GM19455 (cell line): ENCODE measurements around the gene TMEM212.
"Not testable (repeated sequence)": the region's sequence is repeated elsewhere in the genome, so short reads cannot be mapped to it uniquely, and the experiment has no call there.

Experiments used
- ATAC-seq: cut with Tn5 transposase; IDR thresholded peaks from one replicate; pipeline ENCODE4 v1.9.1; 2021; ENCODE audit not compliant: unreplicated experiment

Gene TMEM212

DNA sequence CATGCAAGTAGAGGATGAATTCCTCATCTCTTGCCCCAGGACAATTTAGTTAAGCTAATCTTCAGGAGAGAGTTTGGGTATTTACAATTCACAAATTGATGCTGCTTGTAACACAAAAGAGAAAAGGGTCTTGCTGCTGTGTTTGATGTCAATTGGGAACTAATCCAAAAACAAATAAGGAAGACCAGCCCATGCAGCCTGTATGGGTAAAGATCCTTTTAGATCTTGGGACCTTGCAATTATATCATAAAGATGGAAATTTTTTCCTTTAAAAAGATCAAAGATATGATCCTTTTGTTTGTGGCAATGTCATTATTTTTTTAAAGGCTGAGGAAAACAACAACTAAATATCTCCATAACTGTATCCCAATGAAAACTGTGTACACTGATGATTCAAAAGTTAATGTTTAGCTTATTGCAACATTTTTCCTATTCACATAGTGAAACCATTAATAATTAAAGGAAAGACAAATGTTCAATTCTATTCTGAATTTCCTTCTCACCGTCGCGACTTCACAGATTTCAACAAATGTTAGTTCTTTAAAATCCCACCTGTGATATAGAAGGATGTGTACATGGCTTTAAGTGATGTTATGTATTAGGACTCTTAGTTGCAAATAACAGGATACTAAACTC is 40.2 kb downstream of the TMEM212 start:
- no peak for ATAC-seq

DNA sequence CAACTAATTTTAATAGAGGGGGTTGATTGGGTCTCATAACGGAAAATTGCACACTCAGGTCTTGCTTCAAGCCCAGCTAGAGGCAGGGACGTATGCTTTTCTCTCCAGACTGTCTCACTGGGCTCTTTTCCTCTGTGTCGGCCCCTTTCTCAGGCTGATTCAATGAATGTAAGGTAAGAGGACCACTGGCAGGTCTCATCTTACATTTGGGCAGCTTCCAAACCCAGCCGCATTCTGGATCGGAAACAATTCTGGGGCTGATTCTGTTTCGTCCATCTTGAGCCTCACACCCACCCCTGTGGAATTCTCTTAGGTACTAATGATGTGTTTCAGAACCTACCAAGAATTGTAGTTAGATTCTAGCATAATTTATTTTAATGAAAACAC is 40.7 kb downstream of the TMEM212 start:
- ATAC-seq = no peak

GRCh38 chr3:171888466-171888865 is 45.3 kb downstream of the TMEM212 start:
- no peak for ATAC-seq

DNA sequence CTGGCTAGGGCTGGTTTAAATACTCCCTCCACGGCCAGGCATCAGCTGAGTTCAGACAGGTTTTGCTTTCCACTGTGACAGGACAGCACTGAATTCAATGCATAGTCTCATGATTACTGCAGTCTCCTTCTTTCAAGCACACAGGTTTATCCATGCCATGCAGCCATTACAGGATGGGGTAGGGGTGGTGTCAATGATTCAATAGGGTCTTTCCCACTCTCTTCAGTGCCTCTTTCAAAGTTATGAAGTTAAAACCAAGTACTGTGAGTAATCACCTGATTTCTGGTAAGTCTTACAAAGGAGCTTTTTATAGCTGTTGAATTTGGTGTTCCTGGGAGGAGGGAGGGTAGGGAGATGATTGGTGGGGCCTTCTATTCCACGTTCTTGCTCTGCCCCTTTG is 47.2 kb downstream of the TMEM212 start:
- ATAC-seq = no peak

DNA sequence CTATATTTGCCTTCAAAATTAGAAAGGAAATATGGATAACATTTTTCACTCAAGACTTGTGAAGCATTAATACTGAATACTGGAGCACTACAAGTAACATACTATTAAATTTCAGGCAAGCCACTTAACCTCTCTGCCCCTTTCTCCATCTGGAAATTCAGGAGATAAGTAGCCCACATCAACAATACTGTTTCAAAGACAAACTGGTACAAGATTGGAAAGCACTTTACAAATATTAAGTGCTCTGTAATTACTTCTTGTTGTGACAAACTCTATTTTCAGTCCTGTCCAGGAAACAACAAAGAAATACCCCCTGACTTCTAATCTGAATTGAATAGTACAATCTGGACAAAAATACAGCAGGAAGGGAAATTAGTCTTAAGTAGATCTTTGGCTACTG is 49.3 kb downstream of the TMEM212 start:
- no peak for ATAC-seq

- no peak for ATAC-seq
Observed at GRCh38 chr3:171895291-171895690, 52.1 kb downstream of the TMEM212 start.

DNA sequence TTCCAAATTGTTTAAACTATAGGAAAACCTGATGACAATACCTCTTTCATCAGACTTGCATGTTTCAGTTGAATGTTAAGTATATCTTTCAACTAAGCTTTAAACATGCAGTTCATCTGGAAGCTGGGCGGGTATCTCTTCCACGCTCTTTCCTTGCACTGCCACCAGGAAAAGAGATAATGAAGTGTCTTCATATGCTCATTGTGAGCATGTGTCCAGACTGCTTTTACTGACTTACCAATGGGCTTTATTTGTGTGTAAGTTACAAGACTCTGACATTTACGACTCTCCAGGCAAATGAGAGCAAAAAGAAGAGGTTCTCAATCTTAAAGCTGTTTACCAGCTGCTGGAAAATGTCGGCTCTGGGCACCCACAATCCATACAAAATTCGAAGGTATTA is 52.8 kb downstream of the TMEM212 start:
- no peak for ATAC-seq

DNA sequence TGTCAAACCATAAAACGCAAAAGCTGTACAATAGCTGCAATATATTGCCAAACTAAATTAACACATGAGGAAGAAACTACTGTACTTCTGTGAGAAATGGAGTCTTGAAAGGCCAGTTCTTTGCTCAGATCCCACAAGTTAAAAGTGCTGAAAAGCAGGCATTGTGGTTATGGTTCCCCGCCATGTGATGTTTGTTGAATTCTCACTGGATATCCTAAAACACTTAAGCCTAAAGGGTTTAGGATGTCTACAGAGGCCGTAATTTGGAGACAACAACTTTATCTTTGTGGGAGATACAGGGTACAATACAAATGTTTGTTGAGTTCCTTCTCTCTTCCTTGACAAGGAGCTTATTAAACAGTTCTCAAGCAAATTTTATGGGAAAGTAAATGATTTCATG is 53.2 kb downstream of the TMEM212 start:
- no peak for ATAC-seq

DNA sequence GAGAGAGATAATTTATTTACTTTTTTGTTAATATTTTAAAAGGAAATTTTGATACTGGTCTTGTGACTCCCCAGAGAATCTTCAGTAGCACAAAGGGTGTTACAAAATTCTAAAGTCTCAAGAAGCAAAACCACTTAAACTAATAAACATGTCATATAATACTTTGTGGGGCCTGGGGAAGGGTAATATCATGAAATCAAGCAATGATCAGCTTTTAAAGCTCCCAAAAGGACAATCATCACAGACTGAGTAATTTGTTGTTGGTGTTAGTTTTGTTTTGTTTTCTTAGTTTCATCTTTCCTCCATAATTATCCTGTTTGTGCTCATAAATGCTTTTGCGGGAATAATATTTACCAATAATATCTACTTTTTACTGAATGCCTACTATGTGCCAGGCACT is 55.0 kb downstream of the TMEM212 start:
- no peak for ATAC-seq

DNA sequence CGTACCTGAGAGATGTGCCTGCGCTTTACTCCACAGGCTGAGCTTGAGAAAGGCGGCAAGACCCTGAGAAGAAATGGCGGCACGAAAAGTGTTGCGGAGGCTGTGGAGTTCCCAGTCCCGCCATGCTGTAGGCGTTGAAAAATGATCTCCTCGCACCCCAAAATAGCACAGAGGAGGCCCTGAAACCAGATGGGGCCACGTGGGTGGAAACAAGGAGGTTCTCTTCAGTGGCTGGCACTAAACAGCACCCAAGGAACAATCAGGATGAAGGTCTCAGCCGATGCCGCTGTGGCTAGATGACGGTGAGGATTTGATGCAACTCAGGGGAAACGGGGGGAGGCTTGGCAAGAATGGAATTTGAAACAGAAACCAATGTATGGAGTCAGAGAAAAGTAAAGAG is 57.3 kb downstream of the TMEM212 start:
- ATAC-seq = no peak

- ATAC-seq = no peak
Observed at GRCh38 chr3:171901615-171902312, 58.6 kb downstream of the TMEM212 start.

DNA sequence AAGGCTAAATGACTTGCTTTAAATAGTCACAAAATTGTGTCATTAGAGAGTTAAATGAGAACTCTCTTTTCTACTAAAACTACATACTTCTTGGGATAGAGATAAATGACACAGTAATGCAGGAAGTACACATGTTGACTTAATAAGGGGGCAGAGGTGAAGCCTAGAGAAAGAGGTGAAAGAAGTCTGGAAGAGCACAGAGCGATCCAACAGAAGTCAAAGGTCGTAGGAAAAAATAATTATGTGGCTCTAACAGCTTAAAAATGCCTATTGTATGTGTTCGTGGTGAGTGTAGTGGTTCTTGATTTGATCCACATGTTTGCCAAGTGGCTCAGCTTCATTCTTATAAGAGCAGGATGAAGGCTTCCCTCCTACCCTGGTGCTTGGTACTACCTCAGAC is 61.7 kb downstream of the TMEM212 start:
- ATAC-seq = no peak

DNA sequence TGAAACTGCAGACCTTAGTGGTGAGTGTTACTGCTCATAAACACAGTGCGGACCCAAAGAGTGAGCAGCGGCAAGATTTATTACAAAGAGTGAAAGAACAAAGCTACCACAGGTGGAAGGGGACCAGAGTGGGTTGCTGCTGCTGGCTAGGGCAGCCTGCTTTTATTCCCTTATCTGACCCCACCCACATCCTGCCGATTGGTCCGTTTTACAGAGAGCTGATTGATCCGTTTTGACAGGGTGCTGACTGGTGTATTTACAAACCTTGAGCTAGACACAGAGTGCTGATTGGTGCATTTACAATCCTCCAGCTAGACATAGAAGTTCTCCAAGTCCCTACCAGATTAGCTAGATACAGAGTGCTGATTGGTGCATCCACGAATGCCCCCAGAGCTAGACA is 63.4 kb downstream of the TMEM212 start:
- ATAC-seq = not testable (repeated sequence)

DNA sequence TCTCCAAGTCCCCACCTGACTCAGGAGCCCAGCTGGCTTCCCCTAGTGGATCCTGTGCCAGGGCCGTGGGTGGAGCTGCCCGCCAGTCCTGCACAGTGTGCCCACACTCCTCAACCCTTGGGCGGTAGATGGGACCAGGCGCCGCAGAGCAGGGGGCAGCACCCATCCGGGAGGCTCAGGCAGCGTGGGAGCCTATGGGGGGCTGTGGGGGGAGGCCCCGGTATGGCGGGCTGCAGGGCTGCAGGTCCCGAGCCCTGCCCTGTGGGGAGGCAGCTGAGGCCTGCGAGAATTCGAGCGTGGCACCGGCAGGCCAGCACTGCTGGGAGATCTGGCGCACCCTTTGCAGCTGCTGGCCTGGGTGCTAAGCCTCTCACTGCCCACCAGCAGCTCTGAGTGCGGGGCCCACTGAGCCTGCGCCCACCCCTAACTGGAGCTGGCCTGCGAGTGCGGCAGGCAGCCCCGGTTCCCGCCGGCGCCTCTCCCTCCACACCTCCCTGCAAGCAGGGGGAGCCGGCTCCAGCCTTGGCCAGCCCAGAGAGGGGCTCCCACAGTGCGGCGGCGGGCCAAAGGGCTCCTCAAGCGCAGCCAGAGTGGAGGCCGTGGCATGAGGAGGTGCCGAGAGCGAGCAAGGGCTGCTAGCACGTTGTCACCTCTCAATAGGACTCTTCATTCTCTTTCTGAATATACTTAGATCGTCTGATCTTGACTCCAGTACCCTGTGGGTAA is 64.0 kb downstream of the TMEM212 start:
- no peak for ATAC-seq

GRCh38 chr3:171907761-171908160 is 64.6 kb downstream of the TMEM212 start:
- no peak for ATAC-seq

DNA sequence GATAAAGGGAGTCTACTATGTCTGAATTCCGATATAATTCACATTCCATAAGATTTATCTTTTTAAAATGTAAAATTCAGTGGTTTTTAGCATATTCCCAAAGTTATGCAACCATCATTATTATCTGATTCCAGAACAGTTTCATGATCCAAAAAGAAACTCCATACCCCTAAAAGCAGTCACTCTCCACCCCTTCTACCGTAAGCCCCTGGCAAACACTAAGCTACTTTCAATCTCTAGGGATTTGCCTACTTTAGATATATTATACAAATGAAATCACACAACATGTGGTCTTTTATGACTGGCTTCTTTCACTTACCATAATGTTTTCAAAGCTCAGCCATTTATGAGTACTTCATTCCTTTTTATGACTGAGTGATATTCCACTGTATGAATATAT is 65.6 kb downstream of the TMEM212 start:
- no peak for ATAC-seq
